ENCODE measurements around the gene CYP2W1.

The CYP2W1 gene

GRCh38 chr7:1022356-1022755 lies 39.4 kb downstream of the CYP2W1 start (continued):
- TF ChIP-seq PRDM6 (tag by site-specific recombination; IDR thresholded peaks at IDR 0.05) (no peak), ZNF585B (tag by site-specific recombination; IDR thresholded peaks at IDR 0.05) (no peak), ZBTB48 (tag by site-specific recombination; IDR thresholded peaks at IDR 0.05) (no peak), ZBTB20 (tag by site-specific recombination; IDR thresholded peaks at IDR 0.05) (no peak)

GRCh38 chr7:1022801-1023465 lies 40.0 kb downstream of the CYP2W1 start:
- H3K9me3 ChIP-seq (ENCODE audit: control insufficient read depth, insufficient read depth, low read depth, low read length): no peaks in the 10 kb centered on the region
- peaks cover 0 to 18% of the 10 kb centered on the region in 2 experiments; a peak in 1 of 3 replicates for H3K36me3 ChIP-seq (ENCODE audit: control insufficient read depth in 2 of 2, insufficient read depth in 1 of 2, low read length in 2 of 2)
- TF ChIP-seq ZNF48 (tag by site-specific recombination; IDR thresholded peaks at IDR 0.05) (no peak), ZNF426 (tag by site-specific recombination; IDR thresholded peaks at IDR 0.05) (no peak), ZSCAN18 (tag by site-specific recombination; IDR thresholded peaks at IDR 0.05) (no peak), ZNF280C (tag by site-specific recombination; IDR thresholded peaks at IDR 0.05) (no peak), ZNF664 (tag by site-specific recombination; IDR thresholded peaks at IDR 0.05) (no peak), ZNF514 (tag by site-specific recombination; IDR thresholded peaks at IDR 0.05) (no peak), SALL2 (tag by site-specific recombination; IDR thresholded peaks at IDR 0.05; ENCODE audit: borderline replicate concordance) (no peak), ZNF10 (tag by site-specific recombination; IDR thresholded peaks at IDR 0.05) (no peak), ZNF837 (tag by site-specific recombination; IDR thresholded peaks at IDR 0.05) (no peak), REPIN1 (tag by site-specific recombination; IDR thresholded peaks at IDR 0.05; ENCODE audit: low read depth) (no peak), GLIS1 (tag by site-specific recombination; IDR thresholded peaks at IDR 0.05) (no peak), ZNF501 (tag by site-specific recombination; IDR thresholded peaks at IDR 0.05) (no peak)
- H3K27ac ChIP-seq (ENCODE audit: extremely low read depth, low read depth, low read length): no peak overlapping the region
- H3K4me1 ChIP-seq (ENCODE audit: control insufficient read depth, insufficient read depth, low read length): peaks cover 4% of the 10 kb centered on the region; the same call in 1 of the 2 replicates
- CTCF ChIA-PET: interaction anchor here (0.8 to 1.7 kb wide), 2 partner anchors 30 to 63 kb away, joined by 3 to 4 read pairs; no protein-coding TSS in a partner anchor
- POLR2A ChIA-PET: interaction anchor here (0.6 kb wide), 1 partner anchor 168 kb away, joined by 5 read pairs; no protein-coding TSS in a partner anchor
- no peak overlapping the region for H3K4me3 ChIP-seq (ENCODE audit: low read depth, low read length)

- TF ChIP-seq ZFP41 (tag by site-specific recombination; IDR thresholded peaks at IDR 0.05; ENCODE audit: borderline replicate concordance) (no peak), ZNF555 (tag by site-specific recombination; conservative IDR thresholded peaks at IDR 0.05) (no peak), EGR2 (tag by site-specific recombination; IDR thresholded peaks at IDR 0.05; ENCODE audit: low read depth) (0 out of 2 replicates have a peak, but pooled peaks have one; percentile 35), ZFHX2 (tag by site-specific recombination; conservative IDR thresholded peaks at IDR 0.05) (peak; percentile 70), ZIC2 (tag by site-specific recombination; IDR thresholded peaks at IDR 0.05) (0 out of 2 replicates have a peak, but pooled peaks have one; percentile 12), ZNF692 (tag by site-specific recombination; IDR thresholded peaks at IDR 0.05) (0 out of 2 replicates have a peak, but pooled peaks have one; percentile 22), GLIS1 (tag by site-specific recombination; IDR thresholded peaks at IDR 0.05) (peak; percentile 44; the same call in 1 of the 2 replicates)
- Histone ChIP-seq H3K9me3 (ENCODE audit: control insufficient read depth, insufficient read depth, low read depth, low read length) (no peaks in the 10 kb centered on the region), H3K4me1 (ENCODE audit: control insufficient read depth, insufficient read depth, low read length) (peaks cover 10% of the 10 kb centered on the region; the same call in 1 of the 2 replicates), H3K27ac (ENCODE audit: extremely low read depth, low read depth, low read length) (no peak overlapping the region), H3K4me3 (ENCODE audit: low read depth, low read length) (no peak overlapping the region), H3K36me3 (ENCODE audit: control insufficient read depth in 2 of 2, insufficient read depth in 1 of 2, low read length in 2 of 2) (peaks cover 0 to 18% of the 10 kb centered on the region in 2 experiments; a peak in 1 of 3 replicates)
- ChIA-PET CTCF (interaction anchor here (0.7 to 1.2 kb wide), 4 partner anchors 31 to 450 kb away, joined by 3 to 5 read pairs (median 4); no protein-coding TSS in a partner anchor), POLR2A (no interaction called here)
Observed at GRCh38 chr7:1024331-1024841, 41.4 kb downstream of the CYP2W1 start.

Data from HEK293 (cell line).